ENCODE data around the gene XPO5.
"Not testable (repeated sequence)": the region's sequence is repeated elsewhere in the genome, so short reads cannot be mapped to it uniquely, and the experiment has no call there.

Gene XPO5

DNA sequence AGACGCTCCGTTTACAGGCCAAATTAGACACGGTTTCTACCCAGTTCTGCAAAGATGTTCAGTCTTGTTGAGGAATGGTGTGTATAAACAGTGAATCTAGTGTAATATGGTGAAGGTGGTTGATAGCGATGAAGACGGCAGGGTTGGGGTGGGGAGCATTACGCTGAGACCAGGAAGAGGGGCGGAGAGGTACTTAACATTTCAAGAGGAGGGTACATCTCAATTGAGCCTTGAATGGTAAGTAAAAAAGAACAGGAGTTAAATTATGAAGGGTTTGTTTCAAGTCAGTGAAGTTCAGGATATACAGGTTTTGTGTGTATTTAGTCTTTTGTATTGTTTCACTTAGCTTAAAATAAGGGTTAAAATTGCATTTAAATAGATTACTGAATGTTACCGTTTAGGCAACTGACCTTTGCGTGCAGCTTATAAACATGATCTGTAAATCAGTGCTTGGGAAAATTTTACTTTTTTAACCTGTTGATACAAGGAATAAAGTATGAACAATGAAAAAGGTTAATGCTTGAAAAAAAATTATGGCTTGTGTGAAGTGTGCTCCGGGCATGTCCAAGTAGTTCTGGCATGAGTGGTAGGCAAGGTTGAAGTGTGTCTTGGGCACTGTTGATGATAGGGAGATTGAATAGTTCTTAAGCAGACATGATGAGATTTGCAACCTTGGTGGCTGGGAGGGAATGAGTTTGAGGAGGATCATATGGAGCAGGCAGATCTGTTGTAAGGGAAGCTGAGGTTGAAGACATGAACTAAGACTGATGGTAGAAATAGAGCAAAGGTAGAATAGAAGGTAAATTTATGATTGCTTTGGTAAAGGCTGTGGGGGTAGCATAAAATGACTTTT lies 58.1 kb downstream of the XPO5 start:
- DNase-seq (ENCODE audit: low spot score), result no peak

DNA sequence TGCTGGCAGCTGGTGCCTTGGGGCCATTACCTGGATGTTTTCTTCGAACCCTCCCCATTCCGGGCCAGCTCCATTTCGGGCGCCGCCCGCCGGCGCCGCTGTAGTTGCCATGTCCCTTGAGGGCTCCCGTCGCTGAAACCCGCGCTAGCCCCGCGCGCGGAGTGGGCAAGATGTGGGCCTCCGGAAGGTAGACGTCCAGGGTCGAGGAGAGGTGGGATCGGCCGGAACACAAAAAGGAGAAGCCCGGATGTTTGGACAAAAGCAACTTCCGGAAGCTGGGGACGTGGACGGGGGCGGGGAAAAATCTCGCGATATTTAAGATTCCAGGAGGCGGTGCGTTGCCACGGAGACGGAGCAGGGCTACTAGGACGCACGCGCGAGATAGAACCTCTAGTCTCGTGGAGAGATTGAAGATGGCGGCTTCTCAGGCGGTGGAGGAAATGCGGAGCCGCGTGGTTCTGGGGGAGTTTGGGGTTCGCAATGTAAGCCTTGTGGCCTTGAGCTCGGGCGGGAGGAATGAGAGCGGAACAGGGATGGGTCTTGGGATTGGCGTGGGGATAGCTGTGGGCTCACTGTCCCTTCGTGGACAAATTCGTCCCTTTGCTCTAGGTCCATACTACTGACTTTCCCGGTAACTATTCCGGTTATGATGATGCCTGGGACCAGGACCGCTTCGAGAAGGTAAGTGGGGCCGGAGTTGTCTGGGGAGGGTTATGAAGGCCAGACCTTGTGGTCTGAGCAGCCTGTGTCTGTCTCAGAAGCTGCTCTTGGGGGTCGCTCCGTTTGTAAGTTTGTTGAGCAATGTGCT lies 58.9 kb downstream of the XPO5 start, which contains the start of the genes POLR1C and YIPF3:
TSS of gene POLR1C (plus strand) at position 393 of the 808 bp plus-strand sequence. CDS start at position 414, 21 bp downstream.
TSS of gene YIPF3 (minus strand) at position 230 of the 808 bp plus-strand sequence. CDS start at position 111, 119 bp downstream.
- peak; percentile 98 for DNase-seq (ENCODE audit: low spot score)

DNA sequence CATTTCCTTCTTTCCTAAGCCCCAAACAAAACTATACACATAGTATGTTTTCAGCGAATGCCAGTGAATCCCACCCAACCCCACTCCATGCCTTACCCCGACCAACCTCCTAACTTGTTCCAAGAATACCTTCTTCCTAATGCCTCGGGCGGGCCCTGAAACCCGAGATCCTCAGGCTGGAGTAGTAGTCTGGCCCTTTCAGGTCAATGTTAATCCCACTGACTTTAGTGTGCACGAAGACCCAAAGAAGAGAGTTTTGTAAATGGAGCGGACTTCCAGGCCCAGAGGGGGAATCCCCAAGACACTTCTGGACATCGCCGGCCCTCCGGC lies 59.5 kb downstream of the XPO5 start:
- DNase-seq (ENCODE audit: low spot score), result no peak

DNA sequence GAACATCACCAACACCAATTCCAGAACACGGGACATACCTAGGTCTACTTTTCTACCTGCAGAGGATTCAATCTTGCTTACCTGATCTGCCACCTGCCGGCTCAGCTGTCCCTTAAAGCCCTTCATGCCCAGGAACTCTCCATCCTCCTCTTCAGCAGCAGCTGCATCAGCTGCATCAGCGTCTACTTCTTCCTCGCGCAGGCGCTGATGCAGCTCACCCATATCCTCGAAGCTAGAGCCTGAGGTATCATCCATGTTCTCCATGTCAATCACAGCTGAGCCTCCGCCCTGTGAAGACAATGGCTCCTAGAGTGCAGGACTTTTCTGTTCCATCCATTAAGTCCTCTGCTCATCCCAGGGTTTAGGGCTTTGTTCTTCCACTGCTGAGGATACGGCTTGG lies 60.0 kb downstream of the XPO5 start:
- DNase-seq (ENCODE audit: low spot score), result no peak

DNA sequence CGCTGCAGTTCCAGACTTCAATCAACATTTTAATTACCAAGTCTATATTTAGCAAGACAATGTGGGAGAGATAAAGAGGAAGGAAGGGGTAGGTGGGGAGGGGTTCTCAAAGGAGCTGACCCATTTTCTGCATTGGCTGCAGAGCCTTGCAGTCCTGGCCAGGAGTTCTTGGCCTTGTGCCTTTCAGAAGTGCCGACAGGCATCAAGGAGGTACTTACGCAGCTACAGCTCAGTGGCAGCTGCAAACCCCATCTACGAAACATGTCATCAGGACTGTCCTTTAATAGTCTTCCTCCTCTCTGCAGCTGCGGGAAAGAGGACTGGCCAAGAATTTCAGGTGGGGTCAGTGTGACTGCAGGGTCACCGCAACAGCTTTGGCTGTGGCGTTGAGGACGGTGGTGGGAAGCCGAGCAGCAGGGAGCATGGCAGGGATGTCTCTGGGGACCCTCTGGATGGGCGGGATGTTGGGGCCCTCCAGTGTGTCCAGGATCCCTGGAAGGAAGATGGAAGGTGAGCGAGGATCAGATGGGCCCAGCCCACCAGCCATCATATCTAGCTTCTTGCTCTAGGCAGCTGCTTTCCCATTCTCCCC lies 63.9 kb downstream of the XPO5 start:
- DNase-seq (ENCODE audit: low spot score), result no peak

DNA sequence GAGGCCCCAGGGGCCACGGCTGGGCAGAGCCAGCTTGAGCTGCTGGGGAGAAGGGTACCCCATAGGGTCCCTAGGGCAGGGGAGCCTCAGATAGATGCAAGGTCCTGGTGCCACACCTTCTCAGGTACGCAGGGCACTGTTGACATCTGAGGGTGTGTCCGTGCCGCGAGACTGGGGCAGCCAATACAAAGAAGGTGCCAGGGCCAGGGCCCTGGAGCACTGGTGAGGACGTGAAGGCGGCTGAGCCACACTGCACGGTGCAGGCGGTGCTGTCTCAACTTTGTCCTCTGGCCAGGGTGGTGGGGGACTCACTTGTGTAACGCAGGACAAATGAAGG lies 65.0 kb downstream of the XPO5 start:
- no peak for DNase-seq (ENCODE audit: low spot score)

DNA sequence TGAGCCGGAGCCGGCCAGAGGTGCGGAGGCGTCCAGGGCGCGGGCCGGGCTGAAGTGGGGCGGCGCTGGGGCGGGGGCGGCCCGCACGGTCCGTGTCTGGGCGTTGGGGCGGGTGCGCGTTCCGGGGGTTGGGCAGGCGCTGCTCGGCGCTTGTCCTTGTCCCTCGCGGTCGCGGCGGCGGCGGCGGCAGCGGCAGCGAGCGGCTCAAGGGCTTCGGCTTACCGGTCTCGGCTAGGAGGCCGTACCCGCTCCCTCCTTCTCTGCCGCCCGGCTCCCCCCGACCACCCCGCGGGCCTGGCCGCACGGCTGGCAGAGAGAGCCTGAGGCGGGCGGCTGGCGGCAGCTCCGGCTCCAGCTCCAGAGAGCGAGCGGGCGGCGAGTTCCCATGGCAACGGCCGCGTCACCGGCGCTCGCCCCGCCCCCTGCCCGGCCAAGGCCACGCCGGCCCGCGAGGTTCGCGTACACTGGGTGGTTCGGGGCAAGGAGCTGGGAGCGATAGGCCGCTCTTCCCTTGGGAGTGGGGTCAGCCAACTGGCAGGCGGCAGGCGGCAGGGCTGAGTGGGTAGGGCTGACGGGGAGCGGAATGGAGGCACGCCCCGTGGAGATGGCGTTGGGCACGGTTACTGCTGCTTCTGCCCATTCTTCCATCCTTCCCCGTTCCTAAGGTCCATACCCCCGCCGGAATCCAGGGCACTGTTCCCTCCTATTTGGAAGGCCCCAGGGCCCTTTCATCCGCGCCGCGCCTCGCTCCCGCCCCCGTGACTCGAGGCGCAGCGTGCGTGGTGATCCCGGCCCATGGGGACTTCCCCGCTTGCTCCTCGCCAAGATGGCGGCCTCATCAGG lies 65.6 kb downstream of the XPO5 start, which contains the start of gene LRRC73:
TSS of gene LRRC73 (minus strand) at position 363 of the 843 bp plus-strand sequence. CDS start 561 bp downstream, outside the sequence.
- DNase-seq (ENCODE audit: low spot score), result peak; percentile 92

DNA sequence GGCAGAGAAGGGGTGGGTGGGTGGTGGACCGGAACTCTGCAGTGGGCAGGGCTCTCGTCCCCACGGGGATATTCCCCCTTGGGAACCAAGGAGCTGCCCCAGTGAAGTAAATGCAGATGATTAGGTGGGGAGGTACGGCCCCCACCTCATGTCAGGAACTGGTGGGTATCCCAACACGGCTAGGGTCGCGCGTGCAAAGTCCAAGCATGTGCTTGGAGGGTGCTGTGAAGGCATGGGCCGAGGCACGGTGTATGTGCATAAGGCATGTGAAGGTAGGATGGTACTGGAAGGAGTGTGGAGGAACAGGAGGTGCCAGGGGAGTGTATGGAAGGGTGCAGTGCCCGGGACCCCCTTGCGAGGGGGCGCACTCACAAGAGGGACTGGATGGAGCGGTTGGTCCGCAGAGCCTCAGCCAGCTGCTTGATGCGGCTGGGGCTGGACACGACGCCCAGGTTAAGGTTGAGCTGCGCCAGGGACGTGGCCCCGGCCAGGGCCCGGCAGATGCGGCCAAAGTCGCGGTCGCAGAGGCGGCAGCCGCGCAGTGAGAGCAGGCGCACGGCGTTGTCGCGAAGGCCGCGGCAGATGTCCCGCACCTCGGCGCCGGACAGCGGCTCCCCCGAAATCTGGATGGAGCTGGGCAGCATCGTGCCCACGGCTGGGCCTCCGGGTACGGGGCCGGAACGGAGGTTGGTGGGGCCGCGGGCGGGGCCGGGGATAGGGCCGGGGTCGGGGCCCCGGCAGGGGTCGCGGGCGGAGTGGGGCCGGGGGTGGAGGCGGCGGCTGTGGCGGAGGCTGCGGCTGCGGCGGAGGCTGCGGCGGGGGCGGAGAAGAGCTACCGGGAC lies 66.5 kb downstream of the XPO5 start:
- DNase-seq (ENCODE audit: low spot score), result peak; percentile 23

DNA sequence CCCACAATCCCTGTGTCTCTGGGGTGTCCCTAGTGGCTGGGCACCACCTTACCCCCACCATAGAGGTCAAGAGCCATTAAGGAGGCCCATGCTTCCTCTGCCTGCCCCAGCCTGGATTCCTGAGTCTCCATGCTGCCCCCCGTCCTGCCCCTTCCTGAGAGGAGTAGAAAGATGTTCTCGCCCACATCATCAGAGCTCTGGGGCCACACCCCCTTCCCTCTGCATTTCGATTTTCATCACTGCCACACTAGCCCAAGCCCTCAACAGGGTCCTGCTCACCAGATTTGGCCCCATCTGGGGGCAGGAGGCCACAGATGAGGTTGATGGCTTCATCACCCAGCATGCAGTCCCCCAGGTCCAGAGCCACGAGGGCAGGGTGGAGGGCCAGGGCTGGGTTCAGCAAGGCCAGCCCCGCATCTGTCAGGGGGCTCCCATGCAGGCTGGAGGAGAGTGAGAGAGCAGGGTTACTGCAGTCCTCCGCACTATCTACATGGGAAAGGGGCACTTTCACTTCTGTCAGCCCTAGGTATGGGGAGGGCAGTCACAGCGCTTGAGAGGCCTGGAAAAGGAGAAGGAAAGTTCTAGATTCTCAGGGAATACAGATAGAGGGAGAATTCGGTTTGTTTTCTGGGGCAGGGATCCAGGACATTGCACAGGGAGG lies 67.2 kb downstream of the XPO5 start:
- no peak for DNase-seq (ENCODE audit: low spot score)

DNA sequence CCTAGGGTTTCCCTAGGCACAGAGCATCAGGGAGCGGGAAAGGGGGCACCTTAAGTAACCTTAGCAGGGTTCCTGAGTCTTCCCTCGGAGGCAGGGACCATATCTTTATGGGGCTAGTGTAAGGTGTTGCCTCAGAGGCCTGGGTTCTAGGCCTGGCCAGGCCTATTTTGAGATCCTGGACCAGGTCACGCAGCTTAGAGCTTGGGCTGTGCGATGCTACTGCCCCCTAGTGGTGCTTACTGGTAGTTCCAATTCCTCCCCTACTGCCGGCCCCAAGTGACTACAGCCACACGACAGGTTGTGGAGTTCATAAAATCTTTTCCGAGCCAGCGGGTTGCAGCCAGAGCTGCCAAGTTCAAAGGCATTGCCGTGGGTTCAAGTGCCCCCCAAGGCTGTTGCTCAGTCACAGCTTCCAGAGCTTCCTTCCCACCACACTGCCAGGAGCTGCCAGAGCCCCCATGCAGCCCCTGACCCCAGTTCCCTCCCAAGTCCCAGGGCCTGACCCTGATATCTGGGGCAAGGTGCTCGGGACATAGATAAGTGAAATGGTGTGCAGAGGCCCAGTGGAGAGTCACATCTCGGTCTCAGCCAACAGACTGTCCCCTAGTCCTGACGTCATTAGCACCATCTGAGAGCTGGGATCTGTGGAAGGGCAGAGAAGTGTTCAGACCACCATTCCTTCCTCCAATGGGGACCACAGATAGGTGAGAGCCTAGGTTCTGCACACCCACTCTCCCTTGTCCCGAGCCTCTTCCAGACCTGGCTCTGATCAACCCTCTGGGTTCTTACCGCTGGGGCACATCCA lies 69.0 kb downstream of the XPO5 start:
- DNase-seq (ENCODE audit: low spot score), result peak; percentile 87

DNA sequence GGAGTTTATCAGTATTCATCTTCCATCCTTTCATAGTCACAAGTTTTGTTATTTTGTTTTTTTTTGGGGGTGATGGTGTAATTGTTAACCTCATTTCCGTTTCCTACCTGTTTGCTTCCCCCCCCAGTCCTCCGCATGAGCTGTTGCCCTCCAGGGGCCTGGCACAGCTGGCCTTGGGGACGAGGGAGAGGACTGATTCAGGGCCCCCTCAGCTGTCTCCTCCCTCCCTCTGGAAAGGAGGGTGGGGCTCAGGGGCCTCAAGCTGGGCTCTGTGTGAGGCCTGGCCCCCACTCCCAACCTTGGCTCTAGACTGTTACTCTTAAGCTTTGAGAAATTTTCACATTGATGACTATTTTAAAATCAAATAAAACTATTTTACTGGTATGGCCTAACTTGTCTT lies 69.7 kb downstream of the XPO5 start:
- no peak for DNase-seq (ENCODE audit: low spot score)

DNA sequence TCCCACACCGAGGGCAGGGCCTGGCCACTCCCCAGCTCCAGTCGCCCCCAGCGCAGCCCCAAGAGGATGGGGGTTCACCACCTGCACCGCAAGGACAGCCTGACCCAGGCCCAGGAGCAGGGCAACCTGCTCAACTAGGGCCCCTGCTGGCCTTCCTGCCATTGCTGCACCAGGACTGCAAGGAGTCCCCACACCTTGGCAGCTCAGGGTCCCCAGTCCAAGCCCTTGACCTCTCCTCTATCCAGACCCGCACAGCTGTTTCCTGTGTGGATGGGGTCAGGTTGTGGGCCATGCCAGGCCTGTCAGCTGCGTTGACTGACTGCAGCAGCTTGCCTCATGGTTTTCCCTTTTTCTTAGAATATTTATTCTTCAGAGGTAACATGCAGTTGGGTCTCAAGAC lies 70.1 kb downstream of the XPO5 start:
- no peak for DNase-seq (ENCODE audit: low spot score)

DNA sequence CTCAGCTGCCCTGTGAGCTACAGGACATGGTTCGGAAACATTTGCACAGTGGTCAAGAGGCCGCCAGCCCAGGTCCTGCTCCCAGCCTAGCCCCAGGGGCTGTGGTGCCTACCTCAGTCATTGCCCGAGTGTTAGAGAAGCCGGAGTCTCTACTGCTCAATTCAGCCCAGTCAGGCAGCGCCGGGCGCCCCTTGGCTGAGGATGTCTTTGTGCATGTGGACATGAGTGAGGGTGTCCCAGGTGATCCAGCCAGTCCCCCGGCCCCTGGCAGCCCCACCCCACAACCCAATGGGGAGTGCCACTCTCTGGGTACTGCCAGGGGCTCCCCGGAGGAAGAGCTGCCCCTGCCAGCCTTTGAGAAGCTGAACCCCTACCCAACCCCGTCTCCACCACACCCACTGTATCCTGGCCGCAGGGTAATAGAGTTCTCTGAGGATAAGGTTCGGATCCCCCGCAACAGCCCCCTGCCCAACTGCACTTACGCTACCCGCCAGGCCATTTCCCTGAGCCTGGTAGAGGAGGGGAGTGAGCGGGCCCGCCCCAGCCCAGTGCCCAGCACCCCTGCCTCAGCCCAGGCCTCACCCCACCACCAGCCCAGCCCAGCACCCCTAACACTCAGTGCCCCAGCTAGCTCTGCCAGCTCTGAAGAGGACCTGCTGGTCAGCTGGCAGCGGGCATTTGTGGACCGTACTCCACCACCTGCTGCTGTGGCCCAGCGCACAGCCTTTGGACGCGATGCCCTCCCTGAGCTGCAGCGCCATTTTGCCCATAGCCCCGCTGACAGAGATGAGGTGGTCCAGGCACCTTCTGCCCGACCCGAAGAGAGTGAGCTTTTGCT lies 70.9 kb downstream of the XPO5 start:
- DNase-seq (ENCODE audit: low spot score), result no peak

DNA sequence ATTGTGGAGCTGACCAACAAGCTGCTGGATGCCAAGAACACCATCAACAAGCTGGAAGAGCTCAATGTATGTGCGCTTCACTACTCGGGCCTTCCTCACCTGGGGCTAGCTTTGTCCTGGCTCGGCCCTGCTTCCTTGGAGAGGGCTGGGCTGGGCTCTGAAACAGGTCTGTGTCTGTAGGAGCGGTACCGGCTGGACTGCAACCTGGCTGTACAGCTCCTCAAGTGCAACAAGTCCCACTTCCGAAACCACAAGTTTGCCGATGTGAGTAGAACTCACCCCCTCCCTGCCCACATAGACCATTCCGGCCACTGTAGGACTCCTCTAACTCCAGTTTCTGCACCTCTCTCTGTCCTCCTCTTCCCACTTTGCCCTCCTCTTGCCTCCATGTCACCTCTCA lies 72.4 kb downstream of the XPO5 start:
- DNase-seq (ENCODE audit: low spot score), result no peak

DNA sequence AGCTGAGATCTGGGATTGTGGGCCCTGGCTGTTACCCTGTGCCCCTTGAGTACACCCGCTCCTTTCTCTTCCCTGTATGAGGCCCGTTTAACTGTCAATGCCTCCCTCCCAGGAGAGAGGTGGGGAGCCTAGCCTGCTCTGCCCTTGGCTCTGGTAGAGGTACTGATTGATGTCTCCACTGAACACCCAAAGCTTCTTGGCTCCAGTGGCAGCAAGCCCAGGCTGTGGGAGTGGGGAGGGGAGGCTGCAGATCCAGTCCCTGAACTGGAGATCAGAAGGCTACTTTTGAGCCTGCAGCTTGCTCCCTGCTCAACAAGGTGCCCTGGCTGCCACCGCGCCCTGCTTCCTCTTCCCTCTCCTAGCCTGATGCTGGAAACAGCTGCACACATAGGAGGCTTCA lies 73.2 kb downstream of the XPO5 start:
- no peak for DNase-seq (ENCODE audit: low spot score)

DNA sequence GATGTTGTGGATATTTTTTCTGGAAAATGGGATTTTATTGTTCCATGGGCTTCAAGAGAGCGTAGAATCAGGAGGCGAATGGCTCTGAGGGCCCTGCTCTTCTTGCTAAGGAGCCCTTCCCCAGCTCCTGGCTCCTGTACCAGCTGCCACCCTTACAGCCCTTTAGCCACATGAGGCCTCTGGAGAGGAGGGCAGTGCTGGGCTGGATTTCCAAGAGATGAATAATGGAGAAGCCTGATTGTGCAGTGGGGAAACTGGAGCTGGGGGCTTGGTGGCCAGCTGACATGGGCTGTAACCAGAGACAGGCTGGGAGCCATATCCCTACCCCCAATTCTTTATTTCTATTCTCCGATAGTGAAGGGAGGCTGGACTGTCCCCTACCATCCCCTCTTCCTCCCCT lies 74.9 kb downstream of the XPO5 start:
- DNase-seq (ENCODE audit: low spot score), result no peak

DNA sequence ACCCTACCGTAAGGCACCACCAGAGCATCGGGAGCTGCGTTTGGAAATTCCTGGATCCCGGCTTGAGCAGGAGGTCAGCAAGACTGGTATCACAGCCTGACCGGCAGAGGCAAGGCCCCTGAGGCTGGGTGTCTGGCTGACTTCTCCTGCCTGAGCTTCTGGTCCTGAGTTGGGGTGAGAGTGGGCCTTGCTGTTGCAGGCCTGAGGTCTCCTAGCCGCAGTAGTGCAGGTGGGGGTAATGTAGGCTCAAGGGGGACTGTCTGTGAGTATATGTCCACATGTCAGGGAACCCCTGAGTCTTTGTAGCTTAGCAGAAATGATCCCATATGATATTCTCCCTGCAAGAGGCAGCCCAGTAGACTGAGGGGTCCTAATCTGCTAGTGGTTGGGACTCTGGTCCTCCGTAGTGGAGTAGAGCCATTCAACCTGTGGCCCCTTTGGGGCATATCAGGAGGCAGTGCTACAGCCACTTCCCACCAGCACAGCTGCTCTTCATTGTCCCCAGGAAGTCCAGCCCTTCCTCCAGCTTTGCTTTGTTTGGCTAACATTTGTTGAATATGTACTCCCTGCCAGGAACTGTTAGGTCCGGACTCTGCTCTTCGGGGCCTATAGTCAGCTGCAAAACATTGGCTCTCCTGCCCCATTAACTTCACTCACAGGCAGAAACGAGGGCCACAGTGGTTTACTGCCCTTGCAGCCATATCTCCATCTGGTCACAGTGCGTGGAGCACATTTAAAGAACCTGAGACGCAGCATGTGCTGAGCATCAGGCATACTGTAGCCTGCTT lies 76.6 kb downstream of the XPO5 start:
- no peak for DNase-seq (ENCODE audit: low spot score)

DNA sequence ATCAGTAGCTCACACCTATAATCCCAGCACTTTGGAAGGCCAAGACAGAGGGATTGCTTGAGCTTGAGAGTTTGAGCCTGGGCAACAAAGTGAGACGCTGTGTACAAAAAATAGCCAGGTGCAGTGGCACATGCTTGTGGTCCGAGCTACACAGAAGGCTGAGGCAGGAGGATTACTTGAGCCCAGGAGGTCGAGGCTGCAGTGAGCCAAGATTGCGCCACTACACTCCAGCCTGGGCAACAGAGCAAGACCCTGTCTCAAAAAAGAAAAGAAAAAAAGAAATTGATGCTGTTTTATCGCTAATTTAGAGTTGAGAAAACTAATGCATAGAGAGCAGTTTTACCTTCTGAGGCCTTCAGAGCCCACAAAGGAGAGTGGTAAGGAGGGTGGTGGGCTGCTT lies 77.5 kb downstream of the XPO5 start:
- not testable (repeated sequence) for DNase-seq (ENCODE audit: low spot score)
